Measurements from ENCODE around the gene MAGEA2B.
"Not testable (repeated sequence)": the region's sequence is repeated elsewhere in the genome, so short reads cannot be mapped to it uniquely, and the experiment has no call there.

MAGEA2B gene, protein sequence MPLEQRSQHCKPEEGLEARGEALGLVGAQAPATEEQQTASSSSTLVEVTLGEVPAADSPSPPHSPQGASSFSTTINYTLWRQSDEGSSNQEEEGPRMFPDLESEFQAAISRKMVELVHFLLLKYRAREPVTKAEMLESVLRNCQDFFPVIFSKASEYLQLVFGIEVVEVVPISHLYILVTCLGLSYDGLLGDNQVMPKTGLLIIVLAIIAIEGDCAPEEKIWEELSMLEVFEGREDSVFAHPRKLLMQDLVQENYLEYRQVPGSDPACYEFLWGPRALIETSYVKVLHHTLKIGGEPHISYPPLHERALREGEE

DNA sequence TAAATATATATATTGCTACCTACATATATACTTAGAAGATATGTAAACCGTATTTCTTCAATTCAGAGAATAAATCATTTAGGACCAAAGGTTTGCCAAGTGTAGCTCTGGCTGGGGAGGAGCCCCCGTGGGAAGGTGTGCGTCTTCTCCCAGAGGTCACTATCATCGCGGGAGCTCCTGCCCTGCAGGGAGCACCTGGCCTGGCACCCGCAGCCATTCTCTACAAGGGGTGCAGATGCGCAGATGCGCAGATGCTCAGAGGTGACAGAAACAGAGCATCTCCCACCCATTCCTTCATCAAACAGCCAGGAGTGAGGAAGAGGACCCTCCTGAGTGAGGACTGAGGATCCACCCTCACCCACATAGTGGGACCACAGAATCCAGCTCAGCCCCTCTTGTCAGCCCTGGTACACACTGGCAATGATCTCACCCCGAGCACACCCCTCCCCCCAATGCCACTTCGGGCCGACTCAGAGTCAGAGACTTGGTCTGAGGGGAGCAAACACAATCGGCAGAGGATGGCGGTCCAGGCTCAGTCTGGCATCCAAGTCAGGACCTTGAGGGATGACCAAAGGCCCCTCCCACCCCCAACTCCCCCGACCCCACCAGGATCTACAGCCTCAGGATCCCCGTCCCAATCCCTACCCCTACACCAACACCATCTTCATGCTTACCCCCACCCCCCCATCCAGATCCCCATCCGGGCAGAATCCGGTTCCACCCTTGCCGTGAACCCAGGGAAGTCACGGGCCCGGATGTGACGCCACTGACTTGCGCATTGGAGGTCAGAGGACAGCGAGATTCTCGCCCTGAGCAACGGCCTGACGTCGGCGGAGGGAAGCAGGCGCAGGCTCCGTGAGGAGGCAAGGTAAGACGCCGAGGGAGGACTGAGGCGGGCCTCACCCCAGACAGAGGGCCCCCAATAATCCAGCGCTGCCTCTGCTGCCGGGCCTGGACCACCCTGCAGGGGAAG lies at the start of gene MAGEA2B:
MAGEA2B (plus strand) TSS at position 814 of the 973 bp plus-strand sequence. CDS start 2,479 bp downstream, outside the sequence.
- not testable (repeated sequence) for DNase-seq (ENCODE audit: low read depth in 2 of 2)

DNA sequence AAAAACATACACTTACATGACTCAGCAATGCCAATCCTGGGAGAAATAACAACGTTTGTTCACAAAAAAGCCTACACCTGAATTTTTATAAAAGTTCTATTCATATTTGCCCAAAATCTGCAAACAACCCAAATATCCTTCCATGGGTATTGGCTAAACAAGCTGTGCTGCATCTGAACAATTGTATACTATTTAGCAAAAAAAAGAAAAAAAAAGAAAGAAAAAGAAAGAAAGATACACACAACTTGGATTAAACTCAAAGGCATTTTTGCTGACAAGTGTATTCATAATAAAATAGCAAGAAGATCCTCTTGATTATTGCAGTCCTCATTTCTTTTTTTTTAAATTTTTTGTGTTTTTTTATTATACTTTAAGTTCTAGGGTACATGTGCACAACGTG lies 40.3 kb upstream of the MAGEA2B start:
- no peak for DNase-seq (ENCODE audit: low read depth in 2 of 2)

DNA sequence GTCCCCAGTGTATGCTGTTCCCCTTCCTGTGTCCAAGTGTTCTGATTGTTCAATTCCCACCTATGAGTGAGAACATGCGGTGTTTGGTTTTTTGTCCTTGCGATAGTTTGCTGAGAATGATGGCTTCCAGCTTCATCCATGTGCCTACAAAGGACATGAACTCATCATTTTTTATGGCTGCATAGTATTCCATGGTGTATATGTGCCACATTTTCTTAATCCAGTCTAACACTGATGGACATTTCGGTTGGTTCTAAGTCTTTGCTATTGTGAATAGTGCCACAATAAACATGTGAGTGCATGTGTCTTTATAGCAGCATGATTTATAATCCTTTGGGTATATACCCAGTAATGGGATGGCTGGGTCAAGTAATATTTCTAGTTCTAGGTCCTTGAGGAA lies 39.8 kb upstream of the MAGEA2B start:
- not testable (repeated sequence) for DNase-seq (ENCODE audit: low read depth in 2 of 2)

DNA sequence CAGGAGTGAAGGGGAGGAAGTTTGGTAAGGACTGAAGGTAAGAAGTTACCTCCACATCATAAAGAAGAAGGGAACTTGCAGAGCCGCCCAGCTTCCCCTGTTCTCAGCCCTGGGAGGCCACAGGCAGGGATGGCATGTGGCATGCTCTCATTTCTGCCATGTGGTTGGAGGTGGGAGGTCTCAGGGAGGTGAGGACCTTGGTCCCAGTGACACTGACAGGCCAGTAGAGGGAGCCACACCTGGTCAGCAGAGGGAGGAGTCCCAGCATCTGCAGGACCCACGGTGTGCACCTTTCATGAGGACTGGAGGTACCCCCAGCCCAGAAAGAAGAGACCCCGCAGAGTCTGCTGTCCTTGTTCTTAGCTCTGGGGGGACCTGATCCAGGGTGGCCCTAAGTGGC lies 33.4 kb upstream of the MAGEA2B start:
- not testable (repeated sequence) for DNase-seq (ENCODE audit: low read depth in 2 of 2)

DNA sequence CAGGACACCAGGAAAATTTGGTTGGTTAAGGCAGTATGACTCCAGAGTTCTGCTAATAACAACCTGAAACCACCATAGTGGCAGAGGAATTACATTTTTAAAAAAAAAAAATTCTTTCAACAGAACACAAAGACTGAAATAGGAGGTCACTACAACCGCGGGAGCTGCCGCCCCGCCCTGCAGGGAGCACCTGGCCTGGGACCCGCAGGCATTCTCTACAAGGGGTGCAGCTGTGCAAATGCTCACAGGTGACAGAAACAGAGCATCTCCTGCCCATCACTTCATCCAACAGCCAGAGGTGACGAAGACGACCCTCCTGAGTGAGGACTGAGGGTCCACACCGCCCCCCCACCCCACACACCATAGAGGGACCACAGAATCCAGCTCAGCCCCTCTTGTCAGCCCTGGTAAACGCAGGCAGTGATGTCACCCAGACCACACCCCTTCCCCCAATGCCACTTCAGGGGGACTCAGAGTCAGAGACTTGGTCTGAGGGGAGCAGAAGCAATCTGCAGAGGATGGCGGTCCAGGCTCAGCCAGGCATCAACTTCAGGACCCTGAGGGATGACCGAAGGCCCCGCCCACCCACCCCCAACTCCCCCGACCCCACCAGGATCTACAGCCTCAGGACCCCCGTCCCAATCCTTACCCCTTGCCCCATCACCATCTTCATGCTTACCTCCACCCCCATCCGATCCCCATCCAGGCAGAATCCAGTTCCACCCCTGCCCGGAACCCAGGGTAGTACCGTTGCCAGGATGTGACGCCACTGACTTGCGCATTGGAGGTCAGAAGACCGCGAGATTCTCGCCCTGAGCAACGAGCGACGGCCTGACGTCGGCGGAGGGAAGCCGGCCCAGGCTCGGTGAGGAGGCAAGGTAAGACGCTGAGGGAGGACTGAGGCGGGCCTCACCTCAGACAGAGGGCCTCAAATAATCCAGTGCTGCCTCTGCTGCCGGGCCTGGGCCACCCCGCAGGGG lies 16.2 kb upstream of the MAGEA2B start, which contains the start of gene MAGEA3:
MAGEA3 (plus strand) TSS at position 843 of the 980 bp plus-strand sequence. CDS start 2,039 bp downstream, outside the sequence.
- not testable (repeated sequence) for DNase-seq (ENCODE audit: low read depth in 2 of 2)

DNA sequence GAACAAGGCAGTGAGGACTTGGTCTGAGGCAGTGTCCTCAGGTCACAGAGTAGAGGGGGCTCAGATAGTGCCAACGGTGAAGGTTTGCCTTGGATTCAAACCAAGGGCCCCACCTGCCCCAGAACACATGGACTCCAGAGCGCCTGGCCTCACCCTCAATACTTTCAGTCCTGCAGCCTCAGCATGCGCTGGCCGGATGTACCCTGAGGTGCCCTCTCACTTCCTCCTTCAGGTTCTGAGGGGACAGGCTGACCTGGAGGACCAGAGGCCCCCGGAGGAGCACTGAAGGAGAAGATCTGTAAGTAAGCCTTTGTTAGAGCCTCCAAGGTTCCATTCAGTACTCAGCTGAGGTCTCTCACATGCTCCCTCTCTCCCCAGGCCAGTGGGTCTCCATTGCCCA lies 14.0 kb upstream of the MAGEA2B start:
- not testable (repeated sequence) for DNase-seq (ENCODE audit: low read depth in 2 of 2)

DNA sequence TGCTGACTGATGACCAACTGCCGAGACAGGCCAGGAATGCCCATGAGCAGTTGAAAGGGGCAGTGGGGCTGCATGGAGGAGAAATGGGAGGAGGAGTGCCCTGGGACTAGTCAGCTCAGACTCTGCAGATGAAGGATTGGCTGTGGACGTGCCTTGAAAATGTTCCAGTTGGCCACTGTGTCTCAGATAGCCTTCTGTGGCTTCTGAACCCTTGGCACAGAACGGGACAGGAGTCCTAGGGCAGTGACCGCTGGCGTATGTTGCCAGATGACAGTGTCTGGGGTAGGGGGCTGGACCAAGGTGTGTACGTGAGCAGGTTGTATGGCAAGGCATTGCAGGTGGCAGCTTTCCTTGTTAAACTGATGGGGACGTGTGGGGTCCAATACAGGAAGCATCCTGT lies 7.9 kb upstream of the MAGEA2B start:
- DNase-seq (ENCODE audit: low read depth in 2 of 2), result not testable (repeated sequence)

DNA sequence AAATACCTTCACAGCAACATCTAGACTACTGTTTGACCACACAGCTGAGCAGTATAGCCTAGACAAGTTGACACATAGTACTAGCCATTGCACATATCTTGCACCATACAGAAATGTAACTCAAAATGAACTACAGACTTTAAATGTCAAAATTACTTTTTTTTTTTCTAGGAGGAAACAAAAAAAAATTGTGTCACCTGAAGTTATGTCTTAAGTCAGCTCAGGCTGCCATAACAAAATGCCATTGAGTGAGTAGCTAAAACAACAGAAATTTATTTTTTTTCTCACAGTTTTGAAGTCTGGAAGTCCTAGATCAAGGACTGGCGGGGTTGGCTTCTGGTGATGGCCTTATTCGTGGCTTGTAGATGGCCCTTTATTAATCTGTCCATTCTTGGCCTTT lies 5.3 kb upstream of the MAGEA2B start, which contains the start of gene CSAG2:
CSAG2 (minus strand) TSS at position 101 of the 400 bp plus-strand sequence. CDS start 161 bp downstream, outside the sequence.
- not testable (repeated sequence) for DNase-seq (ENCODE audit: low read depth in 2 of 2)

DNA sequence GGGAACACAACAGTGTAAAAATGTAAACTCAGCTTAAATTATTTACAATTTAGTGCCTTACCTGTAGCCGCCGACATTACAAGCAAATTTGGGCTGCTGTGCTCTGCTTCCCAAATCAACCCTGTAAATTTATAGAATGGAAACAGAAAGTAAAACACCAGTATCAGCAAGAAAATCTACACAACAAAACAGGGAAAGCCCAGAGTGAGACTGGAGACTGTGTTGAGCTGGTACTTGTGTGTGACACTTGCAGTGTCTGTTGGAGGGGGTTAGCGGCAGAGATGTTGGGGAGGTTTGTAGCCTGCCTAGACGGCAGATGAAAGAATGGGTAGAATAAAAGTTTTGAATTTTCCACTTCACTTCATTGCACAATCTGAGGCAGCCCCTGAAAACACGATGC lies 1.2 kb upstream of the MAGEA2B start:
- DNase-seq (ENCODE audit: low read depth in 2 of 2), result not testable (repeated sequence)

DNA sequence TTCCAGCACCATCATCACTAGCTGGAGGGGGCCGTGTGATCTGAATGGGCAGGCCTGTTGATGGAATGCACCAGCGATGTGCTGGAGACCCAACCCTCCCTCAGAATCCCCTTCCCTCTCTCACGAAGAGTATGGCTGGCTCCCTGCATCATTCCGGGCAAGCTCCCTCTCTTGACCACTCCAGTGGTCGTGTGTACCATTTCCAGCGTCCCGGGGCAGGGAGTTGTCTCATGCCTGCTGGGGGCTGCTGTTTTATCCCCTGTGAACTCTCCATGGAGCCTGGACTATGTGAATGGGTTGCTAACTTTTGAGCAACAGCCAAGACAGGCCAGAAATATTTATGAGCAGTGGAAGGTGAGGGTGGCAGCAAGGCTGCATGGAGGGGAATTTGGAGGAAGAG lies 11.0 kb downstream of the MAGEA2B start:
- no peak for DNase-seq (ENCODE audit: low read depth in 2 of 2)

DNA sequence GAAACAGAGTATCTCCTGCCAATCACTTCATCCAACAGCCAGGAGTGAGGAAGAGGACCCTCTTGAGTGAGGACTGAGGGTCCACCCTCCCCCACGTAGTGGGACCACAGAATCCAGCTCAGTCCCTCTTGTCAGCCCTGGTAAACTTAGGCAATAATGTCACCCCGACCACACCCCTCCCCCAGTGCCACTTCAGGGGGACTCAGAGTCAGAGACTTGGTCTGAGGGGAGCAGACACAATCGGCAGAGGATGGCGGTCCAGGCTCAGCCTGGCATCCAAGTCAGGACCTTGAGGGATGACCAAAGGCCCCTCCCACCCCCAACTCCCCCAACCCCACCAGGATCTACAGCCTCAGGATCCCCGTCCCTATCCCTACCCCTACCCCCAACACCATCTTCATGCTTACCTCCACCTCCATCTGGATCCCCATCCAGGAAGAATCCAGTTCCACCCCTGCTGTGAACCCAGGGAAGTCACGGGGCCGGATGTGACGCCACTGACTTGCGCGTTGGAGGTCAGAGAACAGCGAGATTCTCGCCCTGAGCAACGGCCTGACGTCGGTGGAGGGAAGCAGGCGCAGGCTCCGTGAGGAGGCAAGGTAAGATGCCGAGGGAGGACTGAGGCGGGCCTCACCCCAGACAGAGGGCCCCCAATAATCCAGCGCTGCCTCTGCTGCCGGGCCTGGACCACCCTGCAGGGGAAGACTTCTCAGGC lies 19.0 kb downstream of the MAGEA2B start, which contains the start of the genes CSAG1 and MAGEA12:
CSAG1 (minus strand) TSS at position 461 of the 715 bp plus-strand sequence. CDS start 1,261 bp downstream, outside the sequence.
MAGEA12 (plus strand) TSS at position 497 of the 715 bp plus-strand sequence. CDS start 2,405 bp downstream, outside the sequence.
- no peak for DNase-seq (ENCODE audit: low read depth in 2 of 2)

DNA sequence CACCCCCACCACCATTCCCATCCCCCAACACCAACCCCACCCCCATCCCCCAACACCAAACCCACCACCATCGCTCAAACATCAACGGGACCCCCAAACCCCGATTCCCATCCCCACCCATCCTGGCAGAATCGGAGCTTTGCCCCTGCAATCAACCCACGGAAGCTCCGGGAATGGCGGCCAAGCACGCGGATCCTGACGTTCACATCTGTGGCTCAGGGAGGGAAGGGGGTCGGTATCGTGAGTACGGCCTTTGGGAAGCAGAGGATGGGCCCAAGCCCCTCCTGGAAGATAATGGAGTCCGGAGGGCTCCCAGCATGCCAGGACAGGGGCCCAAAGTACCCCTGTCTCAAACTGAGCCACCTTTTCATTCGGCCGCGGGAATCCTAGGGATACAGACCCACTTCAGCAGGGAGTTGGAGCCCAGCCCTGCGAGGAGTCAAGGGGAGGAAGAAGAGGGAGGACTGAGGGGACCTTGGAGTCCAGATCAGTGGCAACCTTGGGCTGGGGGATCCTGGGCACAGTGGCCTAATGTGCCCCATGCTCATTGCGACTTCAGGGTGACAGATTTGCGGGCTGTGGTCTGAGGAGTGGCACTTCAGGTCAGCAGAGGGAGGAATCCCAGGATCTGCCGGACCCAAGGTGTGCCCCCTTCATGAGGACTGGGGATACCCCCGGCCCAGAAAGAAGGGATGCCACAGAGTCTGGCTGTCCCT lies 19.9 kb downstream of the MAGEA2B start:
- not testable (repeated sequence) for DNase-seq (ENCODE audit: low read depth in 2 of 2)

DNA sequence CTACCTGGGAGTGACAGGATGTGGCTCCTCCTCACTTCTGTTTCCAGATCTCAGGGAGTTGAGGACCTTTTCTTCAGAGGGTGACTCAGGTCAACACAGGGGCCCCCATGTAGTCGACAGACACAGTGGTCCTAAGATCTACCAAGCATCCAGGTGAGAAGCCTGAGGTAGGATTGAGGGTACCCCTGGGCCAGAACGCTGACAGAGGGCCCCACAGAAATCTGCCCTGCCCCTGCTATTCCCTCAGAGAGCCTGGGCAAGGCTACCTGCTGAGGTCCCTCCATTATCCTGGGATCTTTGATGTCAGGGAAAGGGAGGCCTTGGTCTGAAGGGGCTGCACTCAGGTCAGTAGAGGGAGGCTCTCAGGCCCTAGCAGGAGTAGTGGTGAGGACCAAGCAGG lies 20.7 kb downstream of the MAGEA2B start:
- no peak for DNase-seq (ENCODE audit: low read depth in 2 of 2)

DNA sequence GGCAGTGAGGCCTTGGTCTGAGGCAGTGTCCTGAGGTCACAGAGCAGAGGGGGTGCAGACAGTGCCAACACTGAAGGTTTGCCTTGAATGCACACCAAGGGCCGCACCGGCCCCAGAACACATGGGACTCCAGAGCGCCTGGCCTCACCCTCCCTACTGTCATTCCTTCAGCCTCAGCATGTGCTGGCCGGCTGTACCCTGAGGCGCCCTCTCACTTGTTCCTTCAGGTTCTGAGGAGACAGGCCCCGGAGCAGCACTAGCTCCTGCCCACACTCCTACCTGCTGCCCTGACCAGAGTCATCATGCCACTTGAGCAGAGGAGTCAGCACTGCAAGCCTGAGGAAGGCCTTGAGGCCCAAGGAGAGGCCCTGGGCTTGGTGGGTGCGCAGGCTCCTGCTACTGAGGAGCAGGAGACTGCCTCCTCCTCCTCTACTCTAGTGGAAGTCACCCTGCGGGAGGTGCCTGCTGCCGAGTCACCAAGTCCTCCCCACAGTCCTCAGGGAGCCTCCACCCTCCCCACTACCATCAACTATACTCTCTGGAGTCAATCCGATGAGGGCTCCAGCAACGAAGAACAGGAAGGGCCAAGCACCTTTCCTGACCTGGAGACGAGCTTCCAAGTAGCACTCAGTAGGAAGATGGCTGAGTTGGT lies 21.6 kb downstream of the MAGEA2B start:
- no peak for DNase-seq (ENCODE audit: low read depth in 2 of 2)

DNA sequence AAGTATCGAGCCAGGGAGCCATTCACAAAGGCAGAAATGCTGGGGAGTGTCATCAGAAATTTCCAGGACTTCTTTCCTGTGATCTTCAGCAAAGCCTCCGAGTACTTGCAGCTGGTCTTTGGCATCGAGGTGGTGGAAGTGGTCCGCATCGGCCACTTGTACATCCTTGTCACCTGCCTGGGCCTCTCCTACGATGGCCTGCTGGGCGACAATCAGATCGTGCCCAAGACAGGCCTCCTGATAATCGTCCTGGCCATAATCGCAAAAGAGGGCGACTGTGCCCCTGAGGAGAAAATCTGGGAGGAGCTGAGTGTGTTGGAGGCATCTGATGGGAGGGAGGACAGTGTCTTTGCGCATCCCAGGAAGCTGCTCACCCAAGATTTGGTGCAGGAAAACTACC lies 22.1 kb downstream of the MAGEA2B start:
- DNase-seq (ENCODE audit: low read depth in 2 of 2), result not testable (repeated sequence)

DNA sequence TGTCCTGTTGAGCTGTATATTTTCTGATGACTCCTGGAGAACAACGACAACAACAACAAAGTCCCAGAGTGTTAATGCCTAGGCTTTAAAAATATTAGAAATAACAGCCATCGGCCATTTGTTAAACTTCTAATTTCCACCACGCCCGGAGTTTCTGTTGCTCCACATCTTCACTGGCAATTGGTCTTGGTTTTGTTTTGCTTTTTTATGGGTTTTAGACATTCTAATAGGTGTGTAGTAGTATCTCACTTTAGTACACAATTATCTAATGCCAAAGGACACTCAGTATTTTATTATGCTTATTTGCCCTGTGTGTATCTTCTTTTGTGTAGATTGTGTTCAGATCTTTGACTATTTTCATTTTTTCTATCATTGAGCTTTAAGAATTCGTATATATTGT lies 24.1 kb downstream of the MAGEA2B start:
- no peak for DNase-seq (ENCODE audit: low read depth in 2 of 2)

DNA sequence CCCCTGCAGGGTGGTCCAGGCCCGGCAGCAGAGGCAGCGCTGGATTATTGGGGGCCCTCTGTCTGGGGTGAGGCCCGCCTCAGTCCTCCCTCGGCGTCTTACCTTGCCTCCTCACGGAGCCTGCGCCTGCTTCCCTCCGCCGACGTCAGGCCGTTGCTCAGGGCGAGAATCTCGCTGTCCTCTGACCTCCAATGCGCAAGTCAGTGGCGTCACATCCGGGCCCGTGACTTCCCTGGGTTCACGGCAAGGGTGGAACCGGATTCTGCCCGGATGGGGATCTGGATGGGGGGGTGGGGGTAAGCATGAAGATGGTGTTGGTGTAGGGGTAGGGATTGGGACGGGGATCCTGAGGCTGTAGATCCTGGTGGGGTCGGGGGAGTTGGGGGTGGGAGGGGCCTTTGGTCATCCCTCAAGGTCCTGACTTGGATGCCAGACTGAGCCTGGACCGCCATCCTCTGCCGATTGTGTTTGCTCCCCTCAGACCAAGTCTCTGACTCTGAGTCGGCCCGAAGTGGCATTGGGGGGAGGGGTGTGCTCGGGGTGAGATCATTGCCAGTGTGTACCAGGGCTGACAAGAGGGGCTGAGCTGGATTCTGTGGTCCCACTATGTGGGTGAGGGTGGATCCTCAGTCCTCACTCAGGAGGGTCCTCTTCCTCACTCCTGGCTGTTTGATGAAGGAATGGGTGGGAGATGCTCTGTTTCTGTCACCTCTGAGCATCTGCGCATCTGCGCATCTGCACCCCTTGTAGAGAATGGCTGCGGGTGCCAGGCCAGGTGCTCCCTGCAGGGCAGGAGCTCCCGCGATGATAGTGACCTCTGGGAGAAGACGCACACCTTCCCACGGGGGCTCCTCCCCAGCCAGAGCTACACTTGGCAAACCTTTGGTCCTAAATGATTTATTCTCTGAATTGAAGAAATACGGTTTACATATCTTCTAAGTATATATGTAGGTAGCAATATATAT lies 39.5 kb downstream of the MAGEA2B start, which contains the start of gene MAGEA2:
MAGEA2 (minus strand) TSS at position 157 of the 965 bp plus-strand sequence. CDS start 2,479 bp downstream, outside the sequence.
- DNase-seq (ENCODE audit: low read depth in 2 of 2), result not testable (repeated sequence)

Measured in fibroblast of skin of left quadriceps (primary cell).